HL-60 (cell line): Measurements from ENCODE around the gene TXNDC17.

Experiments used
- DNase-seq, 2 experiments: peaks; one replicate each; pipeline ENCODE4 v3.0.0-alpha.2; 2010 to 2020; ENCODE audit warnings: low read depth in 1 of 2, low spot score in 1 of 2
- H3K27ac ChIP-seq: fragments of 250-450 bp; sonication (Bioruptor Pico); replicated peaks from 2 replicates; pipeline ENCODE4 v1.5.1; 2020; ENCODE audit warnings: mild to moderate bottlenecking, moderate library complexity
- H3K27me3 ChIP-seq: fragments of 250-450 bp; sonication (Bioruptor Pico); 2 replicates; pipeline ENCODE4 v1.5.1; 2021; ENCODE audit warnings: mild to moderate bottlenecking, moderate library complexity; ENCODE audit not compliant: insufficient read depth, poor library complexity, severe bottlenecking
- H3K4me3 ChIP-seq: replicated peaks from 2 replicates; pipeline ENCODE4 v1.5.1; 2011; ENCODE audit warnings: mild to moderate bottlenecking, control low read depth, low read length; ENCODE audit not compliant: insufficient read depth
- CTCF ChIP-seq: IDR thresholded peaks from one replicate; pipeline ENCODE4 v1.5.1; 2011; ENCODE audit warnings: low read length, control low read depth, inconsistent platforms; ENCODE audit not compliant: insufficient read depth
- GABPA ChIP-seq: IDR thresholded peaks from 2 replicates; pipeline ENCODE4 v1.6.1; 2012; ENCODE audit warnings: low read depth
- POLR2AphosphoS5 ChIP-seq: IDR thresholded peaks from 2 replicates; pipeline ENCODE4 v1.6.1; 2012; ENCODE audit warnings: low read depth
- REST ChIP-seq: IDR thresholded peaks from 2 replicates; pipeline ENCODE4 v1.6.1; 2012; ENCODE audit warnings: low read depth; ENCODE audit not compliant: insufficient replicate concordance
- SPI1 ChIP-seq: IDR thresholded peaks from 2 replicates; pipeline ENCODE4 v1.6.1; 2012; ENCODE audit warnings: low read depth, mild to moderate bottlenecking, borderline replicate concordance

TXNDC17 gene

GRCh38 chr17:6683081-6683684 is 42.3 kb downstream of the TXNDC17 start:
- DNase-seq, result no peak
- H3K27me3 ChIP-seq, result no peaks in the 10 kb centered on the region
- TF ChIP-seq REST, result no peak
- TF ChIP-seq GABPA, result no peak
- TF ChIP-seq POLR2AphosphoS5, result no peak
- no peak for TF ChIP-seq SPI1
- TF ChIP-seq CTCF, result no peak

GRCh38 chr17:6683730-6684459 is 43.0 kb downstream of the TXNDC17 start:
- Histone ChIP-seq H3K4me3 (no peak overlapping the region), H3K27me3 (no peaks in the 10 kb centered on the region), H3K27ac (no peak overlapping the region)
- no peak for DNase-seq
- no peak for TF ChIP-seq REST
- TF ChIP-seq GABPA, result no peak
- no peak for TF ChIP-seq POLR2AphosphoS5
- no peak for TF ChIP-seq SPI1
- no peak for TF ChIP-seq CTCF

More at GRCh38 chr17:6683081-6683684, 42.3 kb downstream of the TXNDC17 start:
- H3K4me3 ChIP-seq, result no peak overlapping the region
- H3K27ac ChIP-seq, result no peak overlapping the region

GRCh38 chr17:6684460-6684783 is 43.6 kb downstream of the TXNDC17 start:
- no peak for DNase-seq
- H3K27ac ChIP-seq, result no peak overlapping the region

More at GRCh38 chr17:6684460-6684783, 43.6 kb downstream of the TXNDC17 start:
- H3K4me3 ChIP-seq, result no peak overlapping the region
- no peaks in the 10 kb centered on the region for H3K27me3 ChIP-seq
- no peak for TF ChIP-seq SPI1
- TF ChIP-seq POLR2AphosphoS5, result no peak
- TF ChIP-seq CTCF, result no peak
- no peak for TF ChIP-seq REST
- no peak for TF ChIP-seq GABPA
